Smooth muscle cell of the brain vasculature (primary cell): ENCODE measurements around the gene SOX6.
"Not testable (repeated sequence)": the region's sequence is repeated elsewhere in the genome, so short reads cannot be mapped to it uniquely, and the experiment has no call there.

ENCODE experiments used
- DNase-seq: peaks from one replicate; pipeline ENCODE4 v3.0.0-alpha.2; 2012; ENCODE audit warnings: low read depth, low spot score

Gene SOX6

DNA sequence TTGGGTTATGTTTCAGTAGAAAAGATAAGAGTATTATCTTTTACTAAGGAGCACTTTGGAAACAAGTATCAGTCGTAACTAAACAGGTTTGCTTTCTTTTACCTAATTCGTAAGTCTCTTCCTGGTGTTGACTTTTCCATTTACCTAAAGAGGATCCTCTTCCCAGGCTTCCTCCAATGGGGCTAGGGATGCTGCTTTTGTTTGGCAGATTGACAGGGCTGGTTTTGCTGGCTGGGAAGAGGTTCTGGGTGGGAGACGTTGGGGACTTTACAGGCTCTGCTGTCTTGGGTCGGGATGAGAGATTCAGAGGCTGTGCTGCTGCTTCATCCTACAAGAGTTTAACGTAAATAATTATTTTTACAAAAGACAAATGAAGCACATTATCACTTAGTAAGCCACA is 306.7 kb downstream of the SOX6 start:
- no peak for DNase-seq

- DNase-seq = no peak
These were observed 309.3 kb downstream of the SOX6 start for GRCh38 chr11:16047073-16047472.

GRCh38 chr11:16043617-16044016 is 312.7 kb downstream of the SOX6 start:
- no peak for DNase-seq

DNA sequence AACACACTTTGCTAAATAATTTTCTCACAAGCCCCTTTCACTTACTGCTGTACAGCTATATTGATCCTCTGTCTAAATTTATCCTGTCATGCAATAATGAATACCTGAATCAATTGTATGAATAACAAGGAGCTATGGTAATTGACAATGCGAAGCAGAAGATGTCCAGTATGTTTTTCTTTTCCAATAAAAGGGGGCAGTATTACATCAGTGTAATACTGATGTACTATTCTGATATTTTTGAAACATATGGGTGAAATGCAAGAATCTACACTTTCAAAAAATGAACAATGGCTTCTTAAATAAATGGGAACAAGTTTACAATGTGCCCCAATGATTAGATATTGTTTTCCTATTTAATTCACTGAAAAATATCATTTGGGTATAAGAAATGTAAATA is 315.1 kb downstream of the SOX6 start:
- DNase-seq = no peak

DNA sequence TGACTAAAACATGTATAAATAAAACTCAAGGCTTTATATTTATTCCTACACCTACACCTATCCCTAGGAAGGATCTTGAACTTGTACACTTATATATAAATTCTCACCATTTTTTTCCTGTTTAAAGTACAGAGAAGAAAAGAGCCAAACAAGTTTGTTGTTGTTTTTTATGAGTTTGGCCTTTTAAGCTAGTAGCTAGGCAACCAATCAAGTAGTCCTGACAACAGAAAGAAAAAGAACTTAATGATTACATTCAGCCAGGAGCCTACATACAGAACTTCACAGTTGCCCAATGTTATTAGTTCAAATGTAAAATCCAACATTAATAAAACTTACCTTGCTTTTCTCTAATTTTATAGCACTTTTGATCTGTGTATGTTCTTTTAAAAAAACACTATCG is 316.2 kb downstream of the SOX6 start:
- DNase-seq = no peak

DNA sequence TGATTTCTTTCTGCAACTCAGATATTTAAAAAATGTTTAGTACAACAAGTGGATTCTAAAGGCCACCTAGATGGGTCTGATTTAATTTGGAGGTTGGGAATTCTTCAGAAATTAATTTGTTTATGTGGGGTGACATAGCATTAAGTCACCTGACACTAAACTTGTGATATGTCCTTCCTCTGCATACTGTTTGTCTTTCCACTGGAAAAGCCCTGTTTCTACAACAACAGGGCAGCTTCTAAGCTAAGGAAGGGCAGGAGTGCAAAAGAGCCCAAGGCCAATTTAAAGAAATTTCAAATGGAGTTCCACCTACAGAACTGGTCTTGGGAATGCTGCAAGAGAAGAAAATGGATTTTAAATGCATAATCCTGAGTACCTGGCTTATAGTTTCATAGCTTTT is 319.2 kb downstream of the SOX6 start:
- no peak for DNase-seq

- no peak for DNase-seq
These were observed 320.1 kb downstream of the SOX6 start for GRCh38 chr11:16036218-16036617.

DNA sequence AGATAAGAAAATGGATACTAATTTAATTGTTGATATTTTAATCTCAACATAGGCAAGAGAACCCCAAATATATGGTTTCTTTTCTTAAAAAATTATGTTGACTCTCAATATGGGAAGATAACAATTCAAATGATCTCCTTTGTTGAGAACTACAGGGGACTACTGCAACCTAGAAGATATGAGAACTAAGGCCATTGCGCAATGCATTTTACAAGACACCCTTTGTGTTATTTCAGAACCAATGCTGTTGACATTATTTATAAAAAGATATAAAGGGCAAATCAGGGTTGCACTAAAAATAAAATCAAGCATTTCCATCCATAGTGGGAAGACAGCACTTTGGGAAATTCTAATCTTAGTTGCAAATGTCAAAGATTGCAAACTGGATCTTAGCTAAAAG is 322.3 kb downstream of the SOX6 start:
- no peak for DNase-seq

GRCh38 chr11:16032974-16033373 is 323.4 kb downstream of the SOX6 start:
- no peak for DNase-seq

GRCh38 chr11:16031210-16031609 is 325.1 kb downstream of the SOX6 start:
- no peak for DNase-seq

- DNase-seq = no peak
These were observed 325.7 kb downstream of the SOX6 start for GRCh38 chr11:16030664-16031063.

DNA sequence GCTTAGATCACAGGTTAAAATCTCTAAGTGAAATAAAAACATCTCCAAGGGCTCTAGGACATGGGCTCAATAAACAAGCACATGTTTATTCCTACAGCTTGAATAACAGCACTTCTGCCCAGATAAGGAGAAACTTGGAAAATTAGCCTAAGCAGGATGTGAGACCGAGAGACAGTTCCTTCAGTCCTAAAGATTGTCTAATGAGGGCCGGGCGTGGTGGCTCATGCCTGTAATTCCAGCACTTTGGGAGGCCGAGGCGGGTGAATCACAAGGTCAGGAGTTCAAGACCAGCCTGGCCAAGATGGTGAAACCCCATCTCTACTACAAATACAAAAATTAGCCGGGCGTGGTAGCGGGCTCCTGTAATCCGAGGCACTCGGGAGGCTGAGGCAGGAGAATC is 327.2 kb downstream of the SOX6 start:
- DNase-seq = not testable (repeated sequence)

DNA sequence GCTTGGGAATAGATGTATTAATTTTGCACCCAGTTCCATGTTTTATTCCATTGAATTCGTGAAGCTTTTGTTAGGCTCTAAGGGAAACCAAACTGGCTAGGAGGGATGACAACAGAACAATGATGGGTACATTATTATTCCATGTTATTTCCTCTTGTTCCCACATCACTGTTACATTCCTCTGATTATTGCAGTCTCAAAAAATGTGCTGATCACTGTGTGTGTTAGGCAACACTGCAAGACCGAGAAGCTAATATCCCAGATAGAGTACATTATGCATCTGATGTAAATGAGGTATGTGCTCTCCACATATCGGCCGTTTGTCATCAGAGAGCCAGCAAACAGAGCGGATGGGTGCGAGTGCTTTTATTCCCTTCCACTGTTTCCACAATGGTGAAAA is 327.9 kb downstream of the SOX6 start:
- DNase-seq = no peak

- DNase-seq = no peak
These were observed 328.7 kb downstream of the SOX6 start for GRCh38 chr11:16027621-16028020.

- DNase-seq = no peak
These were observed 329.5 kb downstream of the SOX6 start for GRCh38 chr11:16026849-16027248.

GRCh38 chr11:16018931-16019330 is 337.4 kb downstream of the SOX6 start:
- no peak for DNase-seq

DNA sequence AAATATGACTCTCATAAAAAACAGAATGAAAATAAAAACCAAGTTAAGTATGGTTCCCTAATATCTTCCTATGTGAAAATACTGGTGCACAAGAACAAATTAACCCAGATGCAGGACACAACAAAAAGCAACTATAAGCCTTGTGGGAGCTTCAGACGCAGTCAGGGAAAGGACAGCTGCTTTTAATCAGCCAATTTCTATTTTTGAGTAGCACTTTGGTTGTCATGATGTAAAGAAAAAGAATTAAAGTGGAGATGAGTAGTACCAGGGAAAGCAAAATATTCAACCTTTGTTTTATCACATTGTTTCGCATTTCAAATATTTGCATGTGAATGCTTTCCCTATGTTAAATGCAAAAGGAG is 339.9 kb downstream of the SOX6 start:
- no peak for DNase-seq

DNA sequence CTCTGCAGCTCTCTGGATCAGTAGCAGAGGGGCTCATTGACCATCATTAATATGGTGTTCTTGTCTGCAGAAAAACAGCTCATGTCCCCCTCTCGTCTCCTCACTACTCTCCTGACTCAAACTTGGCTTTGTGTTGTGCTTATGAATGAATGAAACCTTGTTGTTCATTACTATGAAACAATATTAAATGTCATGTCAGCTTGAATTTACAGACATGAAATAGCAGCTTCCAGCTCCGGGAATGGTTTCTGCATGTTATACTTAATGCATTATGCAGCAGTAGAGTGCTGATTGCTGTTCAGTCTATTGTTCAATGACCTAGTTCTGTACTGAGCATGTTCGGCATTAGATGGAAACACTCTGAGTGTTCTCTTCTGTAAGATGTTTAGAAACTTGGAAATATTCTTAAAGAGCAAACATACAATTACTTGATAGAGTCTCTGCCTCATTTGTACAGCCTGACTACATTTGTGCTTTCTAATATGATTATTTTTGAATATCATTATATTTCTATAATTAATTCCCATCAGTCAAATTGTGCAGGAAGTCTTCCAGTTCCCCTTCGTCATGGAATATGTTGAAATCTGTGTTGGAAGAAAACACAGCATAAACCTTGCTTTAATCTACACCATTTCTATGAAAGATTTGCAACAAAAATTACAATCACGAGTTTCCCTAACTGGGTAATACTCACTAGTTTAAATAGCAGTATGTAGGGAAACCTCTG is 340.4 kb downstream of the SOX6 start:
- DNase-seq = no peak

GRCh38 chr11:16013649-16014275 is 342.6 kb downstream of the SOX6 start:
- no peak for DNase-seq

GRCh38 chr11:16013242-16013641 is 343.1 kb downstream of the SOX6 start:
- DNase-seq = no peak

- DNase-seq = no peak
These were observed 344.1 kb downstream of the SOX6 start for GRCh38 chr11:16012125-16012751.

DNA sequence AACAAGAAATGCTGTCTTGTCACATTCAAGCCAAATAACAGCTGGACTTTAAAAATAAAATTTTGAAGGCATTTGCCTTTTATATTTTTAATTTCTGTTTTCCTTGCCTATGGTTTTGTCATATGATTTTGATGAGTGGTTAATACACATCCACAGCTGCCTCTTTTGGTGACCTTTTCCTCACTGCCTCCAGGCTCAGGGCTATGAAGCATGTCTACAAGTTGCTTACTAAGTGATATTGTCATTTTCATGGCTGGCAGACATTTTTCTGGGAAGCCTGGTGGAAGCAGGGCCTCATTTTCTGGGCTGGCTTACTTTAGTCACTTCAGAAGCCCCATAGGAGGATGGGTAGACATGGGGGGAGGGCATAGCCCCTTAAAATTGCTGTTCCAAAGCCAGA is 344.9 kb downstream of the SOX6 start:
- DNase-seq = no peak

DNA sequence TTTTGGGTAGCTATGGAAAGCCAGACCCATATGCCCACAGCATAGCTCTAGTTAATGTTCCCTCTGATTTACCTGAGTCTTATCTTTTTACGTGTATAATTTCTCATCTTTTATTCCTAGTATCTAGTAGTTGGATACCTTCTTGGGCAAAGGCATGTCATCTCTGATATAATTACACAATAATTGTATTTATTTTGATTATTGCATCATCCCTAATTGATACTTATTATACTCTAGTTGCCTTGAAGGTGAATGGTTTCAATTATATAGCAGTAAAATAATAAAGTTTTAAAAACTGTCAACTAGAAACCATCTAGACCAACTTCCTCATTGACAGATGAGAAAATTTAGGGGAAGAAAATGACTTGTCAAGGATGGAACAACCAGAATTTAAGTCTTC is 347.3 kb downstream of the SOX6 start:
- no peak for DNase-seq
